Smooth muscle cell (in vitro differentiated cells): ENCODE measurements around the gene INHBC. TPM values are rescaled to one million over a fixed set of nuclear protein-coding genes. Genes with fewer than 3 reads are reported as not detected.

Source experiments
- DNase-seq: peaks from one replicate; lab custom pipeline; 2025; ENCODE audit not compliant: unreplicated experiment; lab: John Stamatoyannopoulos, UW
- H2AFZ ChIP-seq: fragments of 200-600 bp; sonication (generic); 2 replicates; pipeline ENCODE4 v1.6.0; 2016; ENCODE audit warnings: antibody characterized with exemption, low read depth, mild to moderate bottlenecking
- H3F3A ChIP-seq: fragments of 200-600 bp; sonication (generic); 2 replicates; pipeline ENCODE4 v1.6.0; 2017; ENCODE audit warnings: antibody characterized with exemption, low read depth
- H3K27ac ChIP-seq: fragments of 200-600 bp; sonication (generic); 2 replicates; pipeline ENCODE4 v1.5.1; 2016; ENCODE audit warnings: low read depth, mild to moderate bottlenecking
- H3K27me3 ChIP-seq: fragments of 200-600 bp; sonication (generic); 2 replicates; pipeline ENCODE4 v1.6.1; 2016; ENCODE audit warnings: low read depth, mild to moderate bottlenecking
- H3K36me3 ChIP-seq: fragments of 200-600 bp; sonication (generic); 2 replicates; pipeline ENCODE4 v1.5.1; 2016; ENCODE audit warnings: low read depth
- H3K4me1 ChIP-seq: fragments of 200-600 bp; sonication (generic); 2 replicates; pipeline ENCODE4 v1.5.1; 2016; ENCODE audit warnings: low read depth
- H3K4me2 ChIP-seq: fragments of 200-600 bp; sonication (generic); 2 replicates; pipeline ENCODE4 v1.6.0; 2016; ENCODE audit warnings: mild to moderate bottlenecking
- H3K4me3 ChIP-seq: fragments of 200-600 bp; sonication (generic); 2 replicates; pipeline ENCODE4 v1.5.1; 2016; ENCODE audit warnings: mild to moderate bottlenecking
- H3K79me2 ChIP-seq: fragments of 200-600 bp; sonication (generic); 2 replicates; pipeline ENCODE4 v1.6.0; 2016; ENCODE audit warnings: low read depth, mild to moderate bottlenecking
- H3K9ac ChIP-seq: fragments of 200-600 bp; sonication (generic); 2 replicates; pipeline ENCODE4 v1.6.0; 2016; ENCODE audit warnings: low read depth
- H3K9me3 ChIP-seq: fragments of 200-600 bp; sonication (generic); replicated peaks from 2 replicates; pipeline ENCODE4 v1.5.1; 2016; ENCODE audit warnings: low read depth
- H4K20me1 ChIP-seq: fragments of 200-600 bp; sonication (generic); 2 replicates; pipeline ENCODE4 v1.6.0; 2016; ENCODE audit warnings: low read depth
- WGBS: methylation state at CpG from one replicate; pipeline ENCODE4 v1.1.7; 2016; ENCODE audit warnings: low lambda C conversion rate; 5-methylcytosine and 5-hydroxymethylcytosine counted together
- polyA plus RNA-seq: library from polyadenylated mRNA; unstranded; fragments of >200 nt; fragmentation: Nextera tagmentation; extraction: Ambion mirVana; gene quantifications from 2 replicates; pipeline ENCODE4 v1.2.1, GENCODE V29; 2016
- total RNA-seq: library from RNA; depleted of rRNA; stranded (reverse); fragments of >200 nt; gene quantifications from 2 replicates; pipeline ENCODE4 v1.2.3, GENCODE V29; 2014
- TF ChIP-seq, protein P1 (sequence below): fragments of 200-600 bp; sonication (generic); IDR thresholded peaks from 2 replicates; pipeline ENCODE4 v1.5.1; 2017; ENCODE audit warnings: borderline replicate concordance, mild to moderate bottlenecking, antibody characterized with exemption; ENCODE audit not compliant: insufficient read depth, poor library complexity, severe bottlenecking

INHBC gene
- total and polyA plus RNA-seq, 2 experiments from 2014 or later, result 0.42 TPM; not detected in 1

DNA sequence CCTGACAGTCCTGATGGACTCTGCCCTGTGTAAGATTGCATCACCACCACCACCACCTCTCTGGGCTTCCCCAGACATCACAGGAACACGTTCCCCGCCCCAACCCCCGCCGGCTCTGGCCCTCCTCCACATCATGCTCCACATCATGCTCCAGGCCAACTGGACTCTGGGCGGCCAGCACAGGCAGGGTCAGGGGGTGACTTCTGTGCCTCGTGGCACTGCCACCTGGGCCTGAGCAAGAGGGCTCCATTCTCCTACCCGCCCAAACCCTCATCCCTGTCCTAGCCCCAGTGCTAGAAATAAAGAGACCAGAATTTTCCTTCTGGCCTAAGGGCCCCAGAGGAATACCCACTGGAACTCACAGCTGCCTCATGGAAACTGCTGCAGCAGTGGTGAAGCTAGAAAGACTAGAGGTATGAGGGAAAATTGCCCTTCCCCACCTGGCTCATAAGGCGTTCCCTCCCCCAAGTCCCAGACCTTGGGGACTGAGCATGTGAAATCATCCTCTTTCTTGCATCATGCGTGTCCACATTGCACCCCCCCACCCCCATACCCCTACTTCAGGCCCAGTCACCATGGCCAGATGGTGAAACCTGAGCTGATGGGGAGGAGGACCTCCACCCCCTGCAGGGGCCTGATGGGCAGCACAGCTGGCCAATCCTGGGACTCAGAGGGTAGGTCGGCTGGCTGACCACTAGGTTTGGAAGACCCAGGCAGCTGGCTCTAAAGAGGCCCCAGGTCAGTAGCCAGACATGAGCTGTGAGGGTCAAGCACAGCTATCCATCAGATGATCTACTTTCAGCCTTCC, 20.2 kb downstream of the INHBC start, which contains the start of gene INHBE:
Gene INHBE, plus strand, starts transcription at position 742 of the 808 bp plus-strand sequence. CDS start 230 bp downstream, outside the sequence.
- peaks cover 10% of the 10 kb centered on the region for H3K79me2 ChIP-seq
- no peak within 1 kb of the TSS for H3K27ac ChIP-seq
- TF ChIP-seq, protein P1, sequence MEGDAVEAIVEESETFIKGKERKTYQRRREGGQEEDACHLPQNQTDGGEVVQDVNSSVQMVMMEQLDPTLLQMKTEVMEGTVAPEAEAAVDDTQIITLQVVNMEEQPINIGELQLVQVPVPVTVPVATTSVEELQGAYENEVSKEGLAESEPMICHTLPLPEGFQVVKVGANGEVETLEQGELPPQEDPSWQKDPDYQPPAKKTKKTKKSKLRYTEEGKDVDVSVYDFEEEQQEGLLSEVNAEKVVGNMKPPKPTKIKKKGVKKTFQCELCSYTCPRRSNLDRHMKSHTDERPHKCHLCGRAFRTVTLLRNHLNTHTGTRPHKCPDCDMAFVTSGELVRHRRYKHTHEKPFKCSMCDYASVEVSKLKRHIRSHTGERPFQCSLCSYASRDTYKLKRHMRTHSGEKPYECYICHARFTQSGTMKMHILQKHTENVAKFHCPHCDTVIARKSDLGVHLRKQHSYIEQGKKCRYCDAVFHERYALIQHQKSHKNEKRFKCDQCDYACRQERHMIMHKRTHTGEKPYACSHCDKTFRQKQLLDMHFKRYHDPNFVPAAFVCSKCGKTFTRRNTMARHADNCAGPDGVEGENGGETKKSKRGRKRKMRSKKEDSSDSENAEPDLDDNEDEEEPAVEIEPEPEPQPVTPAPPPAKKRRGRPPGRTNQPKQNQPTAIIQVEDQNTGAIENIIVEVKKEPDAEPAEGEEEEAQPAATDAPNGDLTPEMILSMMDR, result no peak
- 56% methylated on average over 10 of the region's 10 CpGs for WGBS
- H3F3A ChIP-seq, result no peaks in the 10 kb centered on the region
- peaks cover 12% of the 10 kb centered on the region for H3K4me1 ChIP-seq
- peak within 1 kb of the TSS; percentile 38 for H3K4me2 ChIP-seq
- peak within 1 kb of the TSS; percentile 0 for H2AFZ ChIP-seq
- H3K27me3 ChIP-seq, result no peaks in the 10 kb centered on the region
- no peak for DNase-seq
- H3K9ac ChIP-seq, result no peak within 1 kb of the TSS
- H3K9me3 ChIP-seq, result no peaks in the 10 kb centered on the region
- no peaks in the 10 kb centered on the region for H4K20me1 ChIP-seq
- peak within 1 kb of the TSS; percentile 16 for H3K4me3 ChIP-seq
- no peaks in the 10 kb centered on the region for H3K36me3 ChIP-seq

DNA sequence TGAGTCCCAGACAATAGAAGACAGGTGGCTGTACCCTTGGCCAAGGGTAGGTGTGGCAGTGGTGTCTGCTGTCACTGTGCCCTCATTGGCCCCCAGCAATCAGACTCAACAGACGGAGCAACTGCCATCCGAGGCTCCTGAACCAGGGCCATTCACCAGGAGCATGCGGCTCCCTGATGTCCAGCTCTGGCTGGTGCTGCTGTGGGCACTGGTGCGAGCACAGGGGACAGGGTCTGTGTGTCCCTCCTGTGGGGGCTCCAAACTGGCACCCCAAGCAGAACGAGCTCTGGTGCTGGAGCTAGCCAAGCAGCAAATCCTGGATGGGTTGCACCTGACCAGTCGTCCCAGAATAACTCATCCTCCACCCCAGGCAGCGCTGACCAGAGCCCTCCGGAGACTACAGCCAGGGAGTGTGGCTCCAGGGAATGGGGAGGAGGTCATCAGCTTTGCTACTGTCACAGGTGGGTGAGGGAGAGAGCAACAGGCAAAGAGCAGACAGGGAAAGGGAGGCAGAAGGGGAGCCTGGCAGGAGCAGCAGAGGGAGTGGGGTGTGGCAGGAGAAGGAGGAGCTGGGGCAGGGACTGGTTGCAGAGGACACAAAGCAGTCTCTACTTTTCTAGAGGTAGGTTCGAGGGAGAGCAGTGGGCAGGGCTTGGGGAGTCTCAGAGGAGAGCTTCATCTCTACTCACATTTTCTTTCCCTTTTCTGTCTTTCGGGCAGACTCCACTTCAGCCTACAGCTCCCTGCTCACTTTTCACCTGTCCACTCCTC, 21.0 kb downstream of the INHBC start:
- peak overlapping the region; percentile 38 for H3K4me2 ChIP-seq
- H3K4me3 ChIP-seq, result peak overlapping the region; percentile 16
- H3K9me3 ChIP-seq, result no peaks in the 10 kb centered on the region
- WGBS, result 49% methylated on average over 10 of the region's 10 CpGs
- H2AFZ ChIP-seq, result peak overlapping the region; percentile 0
- no peaks in the 10 kb centered on the region for H4K20me1 ChIP-seq
- peaks cover 10% of the 10 kb centered on the region for H3K79me2 ChIP-seq
- H3K27ac ChIP-seq, result no peak overlapping the region
- no peaks in the 10 kb centered on the region for H3K36me3 ChIP-seq
- H3K27me3 ChIP-seq, result no peaks in the 10 kb centered on the region
- H3F3A ChIP-seq, result peaks cover 5% of the 10 kb centered on the region
- peaks cover 19% of the 10 kb centered on the region for H3K4me1 ChIP-seq
- TF ChIP-seq, protein P1, result no peak
- no peak overlapping the region for H3K9ac ChIP-seq
- no peak for DNase-seq

DNA sequence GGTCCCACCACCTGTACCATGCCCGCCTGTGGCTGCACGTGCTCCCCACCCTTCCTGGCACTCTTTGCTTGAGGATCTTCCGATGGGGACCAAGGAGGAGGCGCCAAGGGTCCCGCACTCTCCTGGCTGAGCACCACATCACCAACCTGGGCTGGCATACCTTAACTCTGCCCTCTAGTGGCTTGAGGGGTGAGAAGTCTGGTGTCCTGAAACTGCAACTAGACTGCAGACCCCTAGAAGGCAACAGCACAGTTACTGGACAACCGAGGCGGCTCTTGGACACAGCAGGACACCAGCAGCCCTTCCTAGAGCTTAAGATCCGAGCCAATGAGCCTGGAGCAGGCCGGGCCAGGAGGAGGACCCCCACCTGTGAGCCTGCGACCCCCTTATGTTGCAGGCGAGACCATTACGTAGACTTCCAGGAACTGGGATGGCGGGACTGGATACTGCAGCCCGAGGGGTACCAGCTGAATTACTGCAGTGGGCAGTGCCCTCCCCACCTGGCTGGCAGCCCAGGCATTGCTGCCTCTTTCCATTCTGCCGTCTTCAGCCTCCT, 21.6 kb downstream of the INHBC start:
- TF ChIP-seq, protein P1, result peak; percentile 57
- no peaks in the 10 kb centered on the region for H3K9me3 ChIP-seq
- H3K36me3 ChIP-seq, result no peaks in the 10 kb centered on the region
- WGBS, result 44% methylated on average over 15 of the region's 15 CpGs
- DNase-seq, result no peak
- no peaks in the 10 kb centered on the region for H4K20me1 ChIP-seq
- no peak overlapping the region for H3K27ac ChIP-seq
- peaks cover 10% of the 10 kb centered on the region for H3F3A ChIP-seq
- H3K27me3 ChIP-seq, result no peaks in the 10 kb centered on the region
- H3K9ac ChIP-seq, result no peak overlapping the region
- peak overlapping the region; percentile 38 for H3K4me2 ChIP-seq
- H3K4me1 ChIP-seq, result peaks cover 23% of the 10 kb centered on the region
- H3K79me2 ChIP-seq, result peaks cover 10% of the 10 kb centered on the region
- H2AFZ ChIP-seq, result peak overlapping the region; percentile 0
- no peak overlapping the region for H3K4me3 ChIP-seq
